ENCODE data around the gene USP6.
A peak's percentile ranks its signal among the peaks of the same experiment; 100 is the strongest.
"Not testable (repeated sequence)": the region's sequence is repeated elsewhere in the genome, so short reads cannot be mapped to it uniquely, and the experiment has no call there.

The USP6 gene

GRCh38 chr17:5115673-5116651 lies at the start of gene USP6:
Gene USP6, plus strand, starts transcription at chr17:5116032. Its CDS starts 14,336 bp downstream, at chr17:5130368.
- DNase-seq (ENCODE audit: low spot score) = no peak

- no peak for DNase-seq (ENCODE audit: low spot score)
Observed at GRCh38 chr17:5068236-5068635, 47.6 kb upstream of the USP6 start.

GRCh38 chr17:5069724-5070123 lies 46.1 kb upstream of the USP6 start:
- DNase-seq (ENCODE audit: low spot score) = no peak

- DNase-seq (ENCODE audit: low spot score) = not testable (repeated sequence)
Observed at GRCh38 chr17:5075472-5075871, 40.4 kb upstream of the USP6 start.

DNA sequence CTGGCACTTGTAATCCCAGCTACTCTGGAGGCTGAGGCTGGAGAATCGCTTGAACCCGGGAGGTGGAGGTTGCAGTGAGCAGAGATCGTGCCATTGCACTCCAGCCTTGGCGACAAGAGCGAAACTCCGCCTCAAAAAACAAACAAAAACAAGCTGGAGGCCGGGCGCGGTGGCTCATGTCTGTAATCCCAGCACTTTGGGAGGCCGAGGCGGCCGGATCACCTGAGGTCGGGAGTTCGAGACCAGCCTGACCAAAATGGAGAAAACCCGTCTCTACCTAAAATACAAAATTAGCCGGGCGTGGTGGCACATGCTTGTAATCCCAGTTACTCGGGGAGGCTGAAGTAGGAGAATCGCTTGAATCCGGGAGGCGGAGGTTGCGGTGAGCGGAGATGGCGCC lies 38.6 kb upstream of the USP6 start:
- DNase-seq (ENCODE audit: low spot score) = not testable (repeated sequence)

DNA sequence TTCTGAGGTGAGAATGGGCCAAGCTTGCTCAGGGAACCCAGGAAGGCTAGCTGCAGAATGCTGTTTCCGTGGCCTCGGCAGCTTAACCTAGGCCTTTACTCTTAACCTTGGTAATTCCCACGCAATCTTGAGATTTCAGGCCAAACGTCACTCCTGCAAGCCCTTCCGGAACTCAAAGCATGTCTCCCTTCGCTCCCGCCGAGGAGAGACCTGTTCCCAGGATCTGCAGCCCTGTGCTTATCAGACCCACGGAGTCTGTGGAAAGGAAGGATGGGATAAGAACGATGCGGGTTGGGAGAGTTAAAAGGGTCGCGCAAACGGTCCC lies 38.1 kb upstream of the USP6 start:
- DNase-seq (ENCODE audit: low spot score) = no peak

DNA sequence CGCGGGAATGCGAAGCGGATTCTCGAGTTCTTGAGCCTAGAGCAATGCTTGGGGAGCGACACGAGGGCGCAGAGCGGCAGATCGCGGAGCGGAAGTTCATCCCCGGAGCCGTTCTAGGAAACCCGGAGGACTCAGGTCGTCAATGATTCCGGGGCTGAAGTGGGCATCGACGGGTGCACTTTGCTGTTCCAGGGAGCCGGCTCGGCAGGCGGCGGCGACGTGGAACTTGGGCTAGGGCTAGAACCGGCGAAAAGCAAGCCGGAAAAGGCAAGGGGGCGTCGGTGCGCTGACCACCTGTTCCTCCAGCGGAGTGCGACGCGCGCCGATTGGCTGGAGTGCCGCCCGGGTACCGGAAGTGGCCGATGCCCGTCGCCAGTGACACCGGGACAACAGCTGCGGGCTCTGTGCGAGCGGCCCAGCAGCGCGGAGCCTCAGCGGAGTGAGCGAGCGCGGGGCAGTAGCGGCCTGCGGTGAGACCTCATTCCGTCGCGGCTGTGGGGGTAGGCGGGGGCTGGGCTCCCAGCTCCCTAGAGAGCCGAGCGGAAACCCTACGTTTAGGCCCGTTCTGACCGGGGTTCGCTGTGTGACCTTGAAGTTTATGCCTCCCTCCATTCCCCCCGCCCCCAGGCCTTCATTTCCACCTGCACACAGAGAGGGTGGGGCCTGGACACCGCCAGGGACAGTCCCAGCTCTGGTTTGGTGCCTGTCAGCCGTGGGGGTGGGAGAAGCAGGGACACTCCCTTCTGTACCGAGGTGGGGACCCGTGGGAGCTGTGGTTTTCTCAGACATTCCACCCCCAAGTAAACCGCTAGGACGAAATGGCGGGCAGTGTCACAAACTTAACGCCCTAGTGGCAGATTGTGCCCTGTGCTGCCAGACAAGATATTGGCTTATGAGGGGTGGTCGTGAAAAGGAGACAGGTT lies 37.5 kb upstream of the USP6 start, which contains the start of gene ZFP3:
ZFP3 (plus strand) TSS at position 362 of the 923 bp plus-strand sequence. CDS start 13,038 bp downstream, outside the sequence.
- DNase-seq (ENCODE audit: low spot score) = no peak

GRCh38 chr17:5080591-5080990 lies 35.2 kb upstream of the USP6 start:
- DNase-seq (ENCODE audit: low spot score) = no peak

- DNase-seq (ENCODE audit: low spot score) = no peak
Observed at GRCh38 chr17:5092218-5093010, 23.4 kb upstream of the USP6 start.

- no peak for DNase-seq (ENCODE audit: low spot score)
Observed at GRCh38 chr17:5096731-5097100, 19.1 kb upstream of the USP6 start.

DNA sequence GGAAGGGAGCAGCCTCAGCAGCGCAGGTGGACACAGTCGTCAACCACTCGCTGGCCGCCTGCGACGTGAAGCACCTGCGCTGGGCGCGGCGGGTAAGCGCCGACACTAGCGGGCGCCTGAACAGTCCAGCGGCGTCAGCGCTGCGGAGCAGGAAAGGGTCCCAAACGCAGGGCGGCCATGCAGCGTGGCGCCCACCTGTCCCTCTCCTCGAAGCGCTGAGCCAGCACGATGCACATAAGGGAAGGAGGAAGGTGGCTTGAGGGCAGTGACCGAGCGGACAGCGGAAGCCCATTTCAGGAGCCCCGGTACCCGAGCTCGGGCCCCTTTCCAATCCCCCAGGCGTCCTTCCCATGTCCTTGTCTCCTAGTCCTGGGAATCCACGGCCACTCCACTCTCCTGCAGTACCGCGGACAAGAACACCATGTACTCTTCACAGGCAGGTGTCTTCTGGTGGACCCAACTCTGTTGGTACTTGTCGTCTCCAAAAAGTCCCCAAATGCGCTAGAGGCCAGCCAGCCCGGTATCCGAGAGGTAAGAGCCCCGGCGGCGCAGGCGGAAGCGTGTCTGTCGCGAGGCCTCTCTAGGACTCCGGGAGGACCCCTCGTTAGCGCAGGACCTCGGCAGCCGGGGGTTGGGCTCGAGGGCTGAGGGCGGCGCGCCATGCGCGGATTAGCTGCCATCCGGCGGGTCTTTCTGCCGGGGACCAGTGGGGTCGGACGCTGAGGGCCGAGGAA lies 18.6 kb upstream of the USP6 start:
- no peak for DNase-seq (ENCODE audit: low spot score)

GRCh38 chr17:5099271-5099670 lies 16.6 kb upstream of the USP6 start:
- DNase-seq (ENCODE audit: low spot score) = no peak

DNA sequence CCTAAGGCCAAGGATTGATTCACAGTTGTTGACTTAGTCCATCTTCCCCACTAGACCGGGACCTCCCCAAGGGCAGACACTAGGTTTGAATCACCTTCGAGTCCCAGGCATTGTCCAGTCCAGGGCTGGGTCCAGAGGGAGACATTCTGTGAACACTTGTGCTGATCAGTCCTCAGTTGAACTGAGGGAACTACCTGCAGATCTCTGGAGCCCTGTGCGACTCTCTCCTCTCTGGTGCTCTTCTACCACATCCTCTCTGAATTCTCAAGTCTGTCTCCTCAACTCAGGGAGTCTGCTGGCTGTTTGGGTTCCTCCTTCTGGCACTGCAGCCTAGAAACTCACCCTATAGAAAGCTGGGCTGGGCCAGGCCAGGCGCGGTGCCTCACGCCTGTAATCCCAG lies 15.0 kb upstream of the USP6 start:
- no peak for DNase-seq (ENCODE audit: low spot score)

DNA sequence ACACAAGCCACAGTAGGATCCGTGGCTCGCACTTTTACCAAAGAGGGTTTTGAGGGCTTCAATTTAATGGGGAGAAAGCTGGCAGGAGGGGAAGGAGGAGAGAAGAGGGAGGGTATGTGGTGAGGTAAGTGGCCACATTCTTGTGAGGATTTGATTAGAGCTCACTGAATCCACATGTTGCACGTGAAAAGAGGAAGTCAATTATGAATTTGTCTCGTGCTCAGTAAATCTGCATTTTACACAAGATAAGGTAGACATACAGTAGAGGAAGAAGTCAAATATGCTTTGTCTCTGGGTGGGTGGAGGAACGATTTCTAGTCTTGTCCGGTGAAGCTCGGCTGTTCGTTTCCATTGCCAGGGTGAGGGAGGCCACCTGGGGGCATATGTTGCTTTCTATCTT lies 5.0 kb upstream of the USP6 start:
- no peak for DNase-seq (ENCODE audit: low spot score)

- peak; percentile 97 for DNase-seq (ENCODE audit: low spot score)
Observed at GRCh38 chr17:5111402-5112204, 4.2 kb upstream of the USP6 start, which contains the start of gene ZNF232. Gene ZNF232, minus strand, starts transcription at chr17:5111878. Its CDS starts 56 bp downstream, at chr17:5111822.

DNA sequence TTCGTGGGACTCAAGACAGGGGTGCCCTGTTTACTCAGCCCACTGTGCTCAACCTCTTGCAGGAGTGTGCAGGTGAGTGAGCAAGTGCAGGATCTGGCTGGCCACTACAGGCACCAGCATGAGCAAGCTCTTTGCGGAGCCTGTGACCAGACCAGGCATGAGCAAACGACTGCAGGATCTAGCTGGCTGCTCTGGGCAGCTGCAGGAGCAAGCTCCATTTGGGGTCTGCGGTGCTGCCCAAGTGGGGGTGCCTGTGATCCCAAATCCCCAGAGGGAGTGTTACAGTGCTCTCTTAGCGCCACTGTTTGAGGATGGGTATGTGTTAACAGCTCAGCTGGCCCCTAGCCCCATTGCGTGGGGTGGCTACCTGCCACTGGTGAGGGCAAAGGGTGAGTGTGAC lies 2.4 kb downstream of the USP6 start:
- DNase-seq (ENCODE audit: low spot score) = no peak

DNA sequence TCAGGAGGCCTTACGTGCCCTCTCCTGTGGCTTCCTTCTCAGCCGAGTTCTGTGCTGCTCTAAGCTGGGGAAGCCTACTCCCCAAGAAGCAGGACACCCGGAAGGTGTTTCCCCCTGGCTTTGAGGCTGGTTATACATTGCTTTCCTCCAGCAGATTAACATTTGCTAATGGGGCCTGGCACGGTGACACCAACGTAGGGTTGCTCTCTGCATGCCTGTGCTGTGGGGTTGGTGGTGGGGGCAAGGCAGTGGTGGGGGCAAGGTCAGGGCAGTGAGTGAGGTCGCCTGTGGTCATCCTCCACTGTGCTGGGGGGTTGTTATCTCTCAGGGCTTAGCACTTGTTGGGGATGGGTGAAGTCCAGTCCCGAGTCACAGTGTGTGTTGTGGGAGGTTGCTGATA lies 4.2 kb downstream of the USP6 start:
- no peak for DNase-seq (ENCODE audit: low spot score)

- not testable (repeated sequence) for DNase-seq (ENCODE audit: low spot score)
Observed at GRCh38 chr17:5120436-5121185, 4.8 kb downstream of the USP6 start.

- DNase-seq (ENCODE audit: low spot score) = no peak
Observed at GRCh38 chr17:5121186-5121841, 5.5 kb downstream of the USP6 start.

Measured in LoVo (cell line).